Fibroblast of peridontal ligament (primary cell): ENCODE results near the gene CNKSR1.

ENCODE experiments used
- DNase-seq: peaks from one replicate; pipeline ENCODE4 v3.0.0-alpha.2; 2010; ENCODE audit errors: extremely low read depth

Gene CNKSR1

GRCh38 chr1:26160527-26161414 lies 16.5 kb upstream of the CNKSR1 start:
- no peak for DNase-seq

GRCh38 chr1:26161415-26162219 lies 15.7 kb upstream of the CNKSR1 start:
- DNase-seq: peak; percentile 21

- DNase-seq: peak; percentile 7
These were observed 15.0 kb upstream of the CNKSR1 start for GRCh38 chr1:26162220-26162709.

GRCh38 chr1:26163684-26164035 lies 13.6 kb upstream of the CNKSR1 start:
- DNase-seq: no peak

- DNase-seq: no peak
These were observed 13.0 kb upstream of the CNKSR1 start for GRCh38 chr1:26164036-26164860.

GRCh38 chr1:26164861-26165842 lies 12.1 kb upstream of the CNKSR1 start:
- peak; percentile 14 for DNase-seq

GRCh38 chr1:26166719-26167281 lies 10.5 kb upstream of the CNKSR1 start:
- no peak for DNase-seq

- DNase-seq: no peak
These were observed 8.7 kb upstream of the CNKSR1 start, which contains the start of gene C1orf232 for GRCh38 chr1:26168410-26169197. TSS of gene C1orf232 (minus strand) at chr1:26168963. CDS start at chr1:26168499, 464 bp downstream.

GRCh38 chr1:26169198-26169554 lies 8.1 kb upstream of the CNKSR1 start:
- DNase-seq: no peak

- peak; percentile 85 for DNase-seq
These were observed 7.4 kb upstream of the CNKSR1 start, which contains the start of gene ZNF593 for GRCh38 chr1:26169669-26170471. TSS of gene ZNF593 (plus strand) at chr1:26169908. CDS start at chr1:26169984, 76 bp downstream.

GRCh38 chr1:26170472-26170821 lies 6.8 kb upstream of the CNKSR1 start:
- no peak for DNase-seq

- DNase-seq: no peak
These were observed 5.9 kb upstream of the CNKSR1 start, which contains the start of gene ZNF593OS for GRCh38 chr1:26171084-26172072. TSS of gene ZNF593OS (minus strand) at chr1:26171832. CDS start at chr1:26171661, 171 bp downstream.

- no peak for DNase-seq
These were observed 1.9 kb upstream of the CNKSR1 start for GRCh38 chr1:26175346-26175745.

- no peak for DNase-seq
These were observed 2.8 kb downstream of the CNKSR1 start for GRCh38 chr1:26180010-26180506.

- no peak for DNase-seq
These were observed 4.5 kb downstream of the CNKSR1 start for GRCh38 chr1:26181586-26182382.

- DNase-seq: no peak
These were observed 5.0 kb downstream of the CNKSR1 start for GRCh38 chr1:26182383-26182696.
